ENCODE data around the gene ATOSA.

The ATOSA gene

DNA sequence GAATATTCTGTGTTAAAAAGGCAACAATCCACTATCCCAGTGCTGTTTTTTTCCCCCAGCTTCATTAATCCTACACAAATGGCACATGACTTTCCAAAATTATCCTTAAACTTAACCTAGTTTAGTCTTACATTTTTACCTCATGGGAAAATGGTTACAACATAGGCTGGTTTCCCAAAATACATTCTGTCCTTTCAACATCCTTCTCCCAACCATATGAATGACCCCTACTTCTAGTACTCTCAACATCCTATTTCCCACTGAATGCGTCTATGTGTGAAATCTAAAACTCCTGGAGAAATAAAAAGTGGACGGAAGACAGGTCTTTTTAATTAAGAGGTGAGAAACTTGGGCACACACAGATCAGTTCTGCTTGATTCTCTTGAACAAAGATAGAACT, 33.3 kb downstream of the ATOSA start:
- Histone ChIP-seq H3K36me3 (ENCODE audit: insufficient read depth, low read length) (no peaks in the 10 kb centered on the region), H3K27ac (ENCODE audit: low read length) (no peak overlapping the region), H3K27me3 (ENCODE audit: insufficient read depth, low read length, poor library complexity) (no peaks in the 10 kb centered on the region), H3K4me1 (ENCODE audit: insufficient read depth, low read length) (peaks cover 10% of the 10 kb centered on the region; the same call in 1 of the 2 replicates), H3K9me3 (ENCODE audit: insufficient read depth, low read length, severe bottlenecking) (no peaks in the 10 kb centered on the region), H2AFZ (ENCODE audit: low read depth, low read length) (no peak overlapping the region), H3K9ac (ENCODE audit: low read depth, low read length) (no peak overlapping the region), H3K79me2 (ENCODE audit: insufficient read depth, low read length) (no peaks in the 10 kb centered on the region), H3K4me3 (ENCODE audit: low read depth in 1 of 2, low read length in 2 of 2) (no peak overlapping the region), H3K4me2 (ENCODE audit: insufficient read depth, low read length) (no peak overlapping the region), H4K20me1 (ENCODE audit: insufficient read depth, low read length) (no peaks in the 10 kb centered on the region)
- no peak for DNase-seq
- no peak for ATAC-seq (ENCODE audit: insufficient read depth, low read depth)
- TF ChIP-seq EZH2 (IDR thresholded peaks at IDR 0.05; ENCODE audit: borderline replicate concordance, low read depth, low read length, severe bottlenecking) (no peak), CTCF (IDR thresholded peaks at IDR 0.05; ENCODE audit: borderline replicate concordance, extremely low read depth, low read length, poor library complexity, severe bottlenecking) (no peak)

DNA sequence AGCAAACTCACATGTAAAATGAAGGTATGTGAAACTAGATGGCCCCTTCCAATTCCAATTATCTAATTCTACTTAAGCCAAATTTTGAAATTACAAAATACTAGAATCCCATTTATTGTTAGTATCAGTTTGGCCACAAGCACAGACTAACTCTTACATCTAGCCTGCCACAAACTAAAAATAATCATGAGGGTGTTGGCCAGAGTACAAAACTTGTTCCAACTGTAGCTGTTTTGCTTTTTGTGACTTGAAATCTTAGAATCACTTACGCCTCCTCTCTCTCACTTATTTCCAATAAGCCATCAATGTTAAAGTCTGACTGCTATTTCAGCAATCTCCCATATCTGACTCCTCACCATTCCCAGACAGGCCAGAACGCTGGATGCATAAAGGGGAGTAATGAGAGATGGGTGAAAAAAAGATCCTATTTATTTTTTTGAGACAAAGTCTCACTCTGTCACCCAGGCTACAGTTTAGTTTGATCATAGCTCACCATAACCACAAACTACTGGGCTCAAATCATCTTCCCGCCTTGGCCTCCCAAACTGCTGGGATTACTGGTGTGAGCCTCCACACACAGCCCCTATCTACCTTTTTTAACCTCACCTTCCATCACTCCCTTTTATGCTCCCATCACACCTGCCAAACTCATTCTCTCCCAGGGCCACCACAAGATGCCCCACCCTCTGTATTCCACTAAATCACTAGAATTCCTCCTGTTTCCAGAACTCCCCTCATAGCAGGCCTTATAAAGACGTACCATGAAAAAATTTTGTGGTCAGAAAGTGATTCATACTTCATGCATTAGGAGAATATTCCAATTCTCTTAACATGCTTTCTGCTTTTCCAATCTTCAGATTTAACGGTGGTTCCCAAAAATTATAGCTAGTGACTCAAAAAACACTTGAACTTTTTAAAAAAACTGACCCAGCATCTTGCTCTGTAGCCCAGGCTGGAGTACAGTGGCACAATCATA, 36.5 kb downstream of the ATOSA start:
- no peak for ATAC-seq (ENCODE audit: insufficient read depth, low read depth)
- Histone ChIP-seq H3K4me3 (ENCODE audit: low read depth in 1 of 2, low read length in 2 of 2) (no peak overlapping the region), H3K9ac (ENCODE audit: low read depth, low read length) (no peak overlapping the region), H4K20me1 (ENCODE audit: insufficient read depth, low read length) (no peaks in the 10 kb centered on the region), H3K36me3 (ENCODE audit: insufficient read depth, low read length) (no peaks in the 10 kb centered on the region), H3K79me2 (ENCODE audit: insufficient read depth, low read length) (no peaks in the 10 kb centered on the region), H3K4me1 (ENCODE audit: insufficient read depth, low read length) (no peaks in the 10 kb centered on the region), H3K27me3 (ENCODE audit: insufficient read depth, low read length, poor library complexity) (no peaks in the 10 kb centered on the region), H3K4me2 (ENCODE audit: insufficient read depth, low read length) (no peak overlapping the region), H2AFZ (ENCODE audit: low read depth, low read length) (no peak overlapping the region), H3K9me3 (ENCODE audit: insufficient read depth, low read length, severe bottlenecking) (no peaks in the 10 kb centered on the region), H3K27ac (ENCODE audit: low read length) (no peak overlapping the region)
- DNase-seq = no peak
- TF ChIP-seq CTCF (IDR thresholded peaks at IDR 0.05; ENCODE audit: borderline replicate concordance, extremely low read depth, low read length, poor library complexity, severe bottlenecking) (no peak), EZH2 (IDR thresholded peaks at IDR 0.05; ENCODE audit: borderline replicate concordance, low read depth, low read length, severe bottlenecking) (no peak)

DNA sequence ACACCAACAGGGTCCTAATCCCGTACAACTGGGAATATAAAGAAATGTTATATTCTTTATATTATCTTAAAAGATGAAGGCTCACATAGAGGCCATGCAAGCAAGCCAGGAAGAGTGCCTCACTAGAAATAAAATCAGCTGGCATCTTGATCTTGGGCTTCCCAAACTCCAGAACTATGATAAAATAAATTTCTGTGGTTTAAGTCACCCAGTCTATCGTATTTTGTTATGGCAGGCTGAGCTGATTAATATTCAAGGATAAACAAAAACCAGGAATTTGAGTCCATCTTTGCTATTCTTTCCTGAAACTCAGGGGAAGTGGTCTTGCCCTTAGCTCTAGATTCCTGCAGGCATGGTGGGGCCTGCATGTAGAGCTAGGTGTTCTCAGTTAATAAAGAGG, 42.7 kb downstream of the ATOSA start:
- Histone ChIP-seq H3K79me2 (ENCODE audit: insufficient read depth, low read length) (no peaks in the 10 kb centered on the region), H3K27ac (ENCODE audit: low read length) (no peak overlapping the region), H2AFZ (ENCODE audit: low read depth, low read length) (no peak overlapping the region), H3K9me3 (ENCODE audit: insufficient read depth, low read length, severe bottlenecking) (no peaks in the 10 kb centered on the region), H3K36me3 (ENCODE audit: insufficient read depth, low read length) (no peaks in the 10 kb centered on the region), H3K4me2 (ENCODE audit: insufficient read depth, low read length) (no peak overlapping the region), H3K4me3 (ENCODE audit: low read depth in 1 of 2, low read length in 2 of 2) (no peak overlapping the region), H3K9ac (ENCODE audit: low read depth, low read length) (no peak overlapping the region), H3K27me3 (ENCODE audit: insufficient read depth, low read length, poor library complexity) (no peaks in the 10 kb centered on the region), H4K20me1 (ENCODE audit: insufficient read depth, low read length) (no peaks in the 10 kb centered on the region), H3K4me1 (ENCODE audit: insufficient read depth, low read length) (no peaks in the 10 kb centered on the region)
- ATAC-seq (ENCODE audit: insufficient read depth, low read depth) (no peak), DNase-seq (no peak)
- TF ChIP-seq EZH2 (IDR thresholded peaks at IDR 0.05; ENCODE audit: borderline replicate concordance, low read depth, low read length, severe bottlenecking) (no peak), CTCF (IDR thresholded peaks at IDR 0.05; ENCODE audit: borderline replicate concordance, extremely low read depth, low read length, poor library complexity, severe bottlenecking) (no peak)

Measured in DND-41 (cell line).